H1 (cell line): Measurements from ENCODE around the gene MAFB. TPM values are rescaled to one million over a fixed set of nuclear protein-coding genes. Genes with fewer than 3 reads are reported as not detected.

Experiments
- CTCF ChIA-PET: fragments of 300-600 bp; sonication (Branson Sonifier 250); formaldehyde crosslinking; loops from one replicate; lab custom pipeline; 2021; ENCODE audit not compliant: partially characterized antibody; lab: Charles Lee
- POLR2A ChIA-PET: fragments of 300-600 bp; sonication (Branson Sonifier 250); formaldehyde crosslinking; loops from one replicate; lab custom pipeline; 2021; ENCODE audit warnings: inconsistent platforms; ENCODE audit not compliant: partially characterized antibody; lab: Charles Lee
- DNase-seq, 2 experiments: peaks; one replicate each; pipeline versions ENCODE4 v3.0.0 to v3.0.0-alpha.2; 2010 to 2022; ENCODE audit warnings: low spot score in 2 of 2, low read depth in 1 of 2, mixed read lengths in 1 of 2
- FAIRE-seq: peaks from 2 replicates; lab custom pipeline; 2011; peaks lifted over from hg19 to GRCh38; lab: Jason Lieb, UNC
- H2AFZ ChIP-seq: 2 replicates; pipeline ENCODE4 v1.8.1; 2012; ENCODE audit warnings: low read length, inconsistent platforms
- H2AK5ac ChIP-seq: 2 replicates; pipeline ENCODE4 v1.6.1; 2013; ENCODE audit warnings: low read depth, low read length
- H2BK120ac ChIP-seq: replicated peaks from 2 replicates; pipeline ENCODE3; 2013; ENCODE audit warnings: low read depth, low read length, inconsistent platforms
- H2BK12ac ChIP-seq: 2 replicates; pipeline ENCODE4 v1.6.1; 2013; ENCODE audit warnings: low read depth, low read length
- H2BK15ac ChIP-seq: 2 replicates; pipeline ENCODE4 v1.6.1; 2013; ENCODE audit warnings: low read length
- H2BK20ac ChIP-seq: 2 replicates; pipeline ENCODE4 v1.6.1; 2013; ENCODE audit warnings: low read length
- H2BK5ac ChIP-seq: 2 replicates; pipeline ENCODE4 v1.6.1; 2013; ENCODE audit warnings: low read depth, low read length
- H3K14ac ChIP-seq: 2 replicates; pipeline ENCODE4 v1.6.1; 2013; ENCODE audit warnings: inconsistent platforms; ENCODE audit not compliant: insufficient read length
- H3K18ac ChIP-seq: 2 replicates; pipeline ENCODE4 v1.6.1; 2013; ENCODE audit warnings: low read length; ENCODE audit errors: extremely low read depth
- H3K23ac ChIP-seq: 2 replicates; pipeline ENCODE4 v1.6.1; 2013; ENCODE audit warnings: inconsistent platforms; ENCODE audit not compliant: insufficient read length
- H3K23me2 ChIP-seq: 2 replicates; pipeline ENCODE4 v1.6.1; 2013; ENCODE audit warnings: low read depth, low read length
- H3K27ac ChIP-seq: 2 replicates; pipeline ENCODE4 v1.6.1; 2011; ENCODE audit warnings: low read depth, low read length, inconsistent platforms
- H3K27me3 ChIP-seq, 4 experiments: replicated peaks in 1 of 4; 1 replicate in 1 of 4; 2 replicates in 3 of 4; pipeline versions ENCODE4 v1.6.1 to v1.8.1; 2011 to 2013; ENCODE audit warnings: low read length in 3 of 4, mild to moderate bottlenecking in 3 of 4, inconsistent platforms in 2 of 4, mixed read lengths in 2 of 4, moderate library complexity in 1 of 4; ENCODE audit not compliant: control insufficient read depth in 3 of 4, insufficient read depth in 3 of 4; ENCODE audit errors: extremely low read depth in 1 of 4
- H3K36me3 ChIP-seq, 4 experiments: 2 replicates each; pipeline versions ENCODE4 v1.6.1 to v1.8.1; 2011 to 2013; ENCODE audit warnings: mild to moderate bottlenecking in 4 of 4, low read length in 3 of 4, moderate library complexity in 2 of 4, control low read depth in 1 of 4, inconsistent platforms in 1 of 4; ENCODE audit not compliant: insufficient read depth in 4 of 4, control insufficient read depth in 2 of 4
- H3K4ac ChIP-seq: replicated peaks from 2 replicates; pipeline ENCODE3; 2013; ENCODE audit warnings: low read length, low read depth, mixed read lengths, inconsistent platforms; ENCODE audit not compliant: insufficient read length
- H3K4me1 ChIP-seq, 4 experiments: replicated peaks in 1 of 4; 1 replicate in 1 of 4; 2 replicates in 3 of 4; pipeline versions ENCODE4 v1.6.1 to v1.8.1; 2011 to 2013; ENCODE audit warnings: low read length in 3 of 4, inconsistent platforms in 2 of 4, mixed read lengths in 1 of 4; ENCODE audit not compliant: insufficient read depth in 4 of 4, control insufficient read depth in 3 of 4
- H3K4me2 ChIP-seq, 2 experiments: 2 replicates each; pipeline versions ENCODE4 v1.6.1 to v1.8.1; 2011 to 2013; ENCODE audit warnings: low read depth in 2 of 2, low read length in 2 of 2, control low read depth in 1 of 2, inconsistent platforms in 1 of 2, mild to moderate bottlenecking in 1 of 2; ENCODE audit not compliant: insufficient read depth in 1 of 2
- H3K4me3 ChIP-seq, 4 experiments: fragments of 200-600, 300-600 bp in 1 of 4; sonication (generic), shearing (Covaris generic), sonication (Bioruptor Twin) in 1 of 4; 2 replicates each; pipeline versions ENCODE4 v1.5.1 to v1.8.1; 2011 to 2016; ENCODE audit warnings: low read length in 4 of 4, low read depth in 3 of 4, control low read depth in 2 of 4, inconsistent platforms in 2 of 4, mild to moderate bottlenecking in 2 of 4, mixed read lengths in 1 of 4, moderate library complexity in 1 of 4; ENCODE audit not compliant: insufficient read depth in 2 of 4; ENCODE audit errors: extremely low read depth in 1 of 4
- H3K56ac ChIP-seq: replicated peaks from 2 replicates; pipeline ENCODE3; 2013; ENCODE audit warnings: low read depth, mild to moderate bottlenecking, mixed read lengths, low read length, inconsistent platforms; ENCODE audit not compliant: insufficient read length
- H3K79me1 ChIP-seq: 2 replicates; pipeline ENCODE4 v1.6.1; 2013; ENCODE audit warnings: low read depth, low read length, control low read depth
- H3K79me2 ChIP-seq, 2 experiments: 2 replicates each; pipeline versions ENCODE4 v1.6.1 to v1.8.1; 2012 to 2013; ENCODE audit warnings: low read length in 2 of 2, mild to moderate bottlenecking in 2 of 2, inconsistent platforms in 1 of 2; ENCODE audit not compliant: insufficient read depth in 2 of 2, control insufficient read depth in 1 of 2
- H3K9ac ChIP-seq, 4 experiments: replicated peaks in 1 of 4; 1 replicate in 1 of 4; 2 replicates in 3 of 4; pipeline versions ENCODE4 v1.6.1 to v1.8.1; 2011 to 2013; ENCODE audit warnings: low read depth in 3 of 4, low read length in 3 of 4, control low read depth in 2 of 4, mild to moderate bottlenecking in 2 of 4, moderate library complexity in 2 of 4, inconsistent platforms in 1 of 4; ENCODE audit errors: extremely low read depth in 1 of 4
- H3K9me3 ChIP-seq, 2 experiments: 2 replicates each; pipeline versions ENCODE4 v1.6.1 to v1.8.1; 2012 to 2013; ENCODE audit warnings: mild to moderate bottlenecking in 2 of 2, moderate library complexity in 2 of 2, control low read depth in 1 of 2, inconsistent platforms in 1 of 2, low read depth in 1 of 2, low read length in 1 of 2, mixed read lengths in 1 of 2; ENCODE audit not compliant: insufficient read depth in 2 of 2
- H4K20me1 ChIP-seq, 2 experiments: replicated peaks in 1 of 2; 2 replicates each; pipeline versions ENCODE3 to v1.8.1; 2011 to 2013; ENCODE audit warnings: inconsistent platforms in 2 of 2, low read length in 2 of 2, mild to moderate bottlenecking in 1 of 2; ENCODE audit not compliant: insufficient read depth in 2 of 2, control insufficient read depth in 1 of 2
- H4K5ac ChIP-seq: 2 replicates; pipeline ENCODE4 v1.6.1; 2013; ENCODE audit warnings: low read length, low read depth, mixed read lengths, inconsistent platforms; ENCODE audit not compliant: insufficient read length
- H4K8ac ChIP-seq: 2 replicates; pipeline ENCODE4 v1.8.0; 2013; ENCODE audit warnings: mild to moderate bottlenecking, moderate library complexity, low read length, inconsistent platforms; ENCODE audit not compliant: insufficient read depth; ENCODE audit errors: extremely low read depth
- H4K91ac ChIP-seq: replicated peaks from 2 replicates; pipeline ENCODE3; 2013; ENCODE audit warnings: low read length, mixed read lengths, inconsistent platforms; ENCODE audit not compliant: insufficient read length
- POU5F1 ChIP-seq: IDR thresholded peaks from 2 replicates; pipeline ENCODE4 v1.6.1; 2011; ENCODE audit warnings: low read depth, mild to moderate bottlenecking, low read length, moderate library complexity
- RXRA ChIP-seq: IDR thresholded peaks from 2 replicates; pipeline ENCODE4 v1.6.1; 2011; ENCODE audit warnings: low read depth, mild to moderate bottlenecking, low read length, moderate library complexity; ENCODE audit not compliant: insufficient read depth
- WGBS, 2 experiments: shearing (Covaris generic) in 1 of 2; methylation state at CpG; one replicate each; pipeline versions ENCODE4 v1.1.6 to v1.1.7; 2013 to 2015; ENCODE audit warnings: low lambda C conversion rate in 2 of 2, mixed read lengths in 2 of 2, inconsistent platforms in 1 of 2, low coverage in 1 of 2, missing lambda C conversion rate in 1 of 2; ENCODE audit not compliant: insufficient replicate concordance in 2 of 2, insufficient coverage in 1 of 2, insufficient read length in 1 of 2; ENCODE audit errors: extremely low coverage in 1 of 2, missing lambda C conversion rate in 1 of 2; 5-methylcytosine and 5-hydroxymethylcytosine counted together
- polyA plus RNA-seq, 7 experiments: library from polyadenylated mRNA; depleted of rRNA in 3 of 7; stranded (reverse) in 5 of 7; unstranded in 2 of 7; fragments of >200 nt in 5 of 7; fragments of 200-250 nt in 2 of 7; gene quantifications; 1 replicate in 5 of 7; 2 replicates in 1 of 7; 4 replicates in 1 of 7; pipeline versions ENCODE4 v1.2.1 to v1.2.3, GENCODE V29; 2011 to 2013; ENCODE audit warnings: missing spikeins in 2 of 7, mixed read lengths in 2 of 7
- total RNA-seq: library from RNA; stranded (reverse); fragmentation: NEBNext Ultra II Directional; extraction: Animal tissue kit (Norgen Biotek cat#: 25700); gene quantifications from 2 replicates; pipeline ENCODE4 v1.2.1, GENCODE V29; 2021

The MAFB gene
- total and polyA plus RNA-seq, 2 of the 8 experiments (the other 6 are each of a cell fraction or from before 2014, with no cell fraction given): 0.83 to 1.8 TPM

DNA sequence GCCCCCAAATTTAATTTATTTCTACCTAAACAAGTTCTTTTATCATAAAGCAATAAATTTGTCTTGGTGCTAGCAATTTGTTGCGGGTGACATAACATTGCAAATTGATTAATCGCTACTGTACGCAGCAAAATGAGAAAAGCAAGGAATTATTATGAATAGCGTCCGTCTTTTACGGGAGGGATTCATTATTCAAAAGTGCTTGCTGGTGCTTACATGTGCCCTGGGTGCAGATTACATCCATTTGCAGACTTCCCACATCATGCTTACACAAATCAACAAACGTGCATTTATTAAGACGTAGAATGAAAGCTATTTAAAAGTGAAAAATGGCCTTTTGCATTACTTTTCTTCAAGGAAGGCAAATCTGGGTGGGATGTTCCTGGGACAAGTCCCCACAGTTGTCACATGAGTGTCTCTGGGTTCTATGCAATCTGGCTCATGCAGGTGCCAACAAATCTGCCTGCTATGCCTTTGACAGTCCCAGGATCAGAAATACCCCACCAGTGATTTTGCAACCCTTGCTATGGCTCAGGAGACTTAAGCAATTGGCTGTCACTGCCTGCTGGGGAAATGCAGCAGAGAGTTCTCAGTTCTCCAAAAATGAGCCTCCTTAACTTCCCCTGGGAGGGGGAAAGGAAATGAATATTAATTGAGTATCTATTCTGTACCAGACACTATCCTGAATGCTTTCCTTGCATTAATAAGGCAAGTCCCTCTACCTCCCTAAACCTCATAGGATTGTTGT, 30.1 kb upstream of the MAFB start:
- no peaks in the 10 kb centered on the region for H3K23me2 ChIP-seq
- no peak overlapping the region for H4K91ac ChIP-seq
- no peak overlapping the region for H3K27ac ChIP-seq
- H3K4ac ChIP-seq: no peak overlapping the region
- no peaks in the 10 kb centered on the region for H3K27me3 ChIP-seq
- no peak overlapping the region for H2BK5ac ChIP-seq
- no peaks in the 10 kb centered on the region for H3K79me2 ChIP-seq
- H3K14ac ChIP-seq: no peak overlapping the region
- no peaks in the 10 kb centered on the region for H3K79me1 ChIP-seq
- H3K9me3 ChIP-seq: no peaks in the 10 kb centered on the region
- TF ChIP-seq RXRA: no peak
- TF ChIP-seq POU5F1: no peak
- TF ChIP-seq, all 59 proteins: peak for 0
- ChIA-PET CTCF (interaction anchor here (1.1 to 2.6 kb wide), 5 partner anchors 12 to 243 kb away, joined by 3 to 13 read pairs (median 5); no protein-coding TSS in a partner anchor), POLR2A (no interaction called here)
- H3K56ac ChIP-seq: no peak overlapping the region
- H4K8ac ChIP-seq: no peak overlapping the region
- H3K18ac ChIP-seq: no peak overlapping the region
- no peak overlapping the region for H2AK5ac ChIP-seq
- 90% methylated on average over 8 of the region's 8 CpGs; no CpG with 5 or more reads in 1 of the 2 experiments for WGBS, 2 experiments
- DNase-seq: no peak
- no peak overlapping the region for H2AFZ ChIP-seq
- no peak for FAIRE-seq
- no peak overlapping the region for H3K23ac ChIP-seq
- no peak overlapping the region for H2BK20ac ChIP-seq
- H2BK12ac ChIP-seq: no peak overlapping the region
- H3K9ac ChIP-seq: no peak overlapping the region
- no peak overlapping the region for H3K4me2 ChIP-seq
- no peak overlapping the region for H2BK120ac ChIP-seq
- H3K4me3 ChIP-seq: no peak overlapping the region
- H4K20me1 ChIP-seq: no peaks in the 10 kb centered on the region
- no peaks in the 10 kb centered on the region for H3K36me3 ChIP-seq
- no peak overlapping the region for H2BK15ac ChIP-seq
- no peak overlapping the region for H4K5ac ChIP-seq
- H3K4me1 ChIP-seq: no peaks in the 10 kb centered on the region
